Stimulated activated CD8-positive, alpha-beta memory T cell treated with anti-CD3 and anti-CD28 coated beads, Interleukin-12 subunit alpha, Interleukin-12 subunit beta, amount 100 ng/mL, for 1 hour (primary cell): ENCODE results near the gene AHR.

Experiments used
- DNase-seq: peaks from one replicate; pipeline ENCODE4 v3.0.0-alpha.2; 2020; ENCODE audit warnings: low read depth

Gene AHR

GRCh38 chr7:17304926-17305325 lies 6.5 kb downstream of the AHR start:
- no peak for DNase-seq

- DNase-seq = no peak
These were observed 7.1 kb downstream of the AHR start for GRCh38 chr7:17305387-17306171.

GRCh38 chr7:17307000-17307399 lies 8.5 kb downstream of the AHR start:
- no peak for DNase-seq

- no peak for DNase-seq
These were observed 9.1 kb downstream of the AHR start for GRCh38 chr7:17307558-17307957.

GRCh38 chr7:17307969-17308648 lies 9.7 kb downstream of the AHR start:
- no peak for DNase-seq

GRCh38 chr7:17311194-17311593 lies 12.7 kb downstream of the AHR start:
- no peak for DNase-seq

- DNase-seq = no peak
These were observed 13.5 kb downstream of the AHR start for GRCh38 chr7:17311952-17312351.

- no peak for DNase-seq
These were observed 14.2 kb downstream of the AHR start for GRCh38 chr7:17312641-17313040.

GRCh38 chr7:17313194-17313593 lies 14.7 kb downstream of the AHR start:
- no peak for DNase-seq

GRCh38 chr7:17315974-17316373 lies 17.5 kb downstream of the AHR start:
- DNase-seq = no peak

- no peak for DNase-seq
These were observed 19.7 kb downstream of the AHR start for GRCh38 chr7:17318146-17318545.

GRCh38 chr7:17319164-17320101 lies 21.0 kb downstream of the AHR start:
- no peak for DNase-seq

- no peak for DNase-seq
These were observed 21.6 kb downstream of the AHR start for GRCh38 chr7:17320102-17320497.

GRCh38 chr7:17320657-17321056 lies 22.2 kb downstream of the AHR start:
- no peak for DNase-seq

- no peak for DNase-seq
These were observed 26.9 kb downstream of the AHR start for GRCh38 chr7:17325364-17325763.

GRCh38 chr7:17326378-17326777 lies 27.9 kb downstream of the AHR start:
- DNase-seq = no peak

GRCh38 chr7:17328641-17329040 lies 30.2 kb downstream of the AHR start:
- no peak for DNase-seq

GRCh38 chr7:17329440-17329839 lies 31.0 kb downstream of the AHR start:
- no peak for DNase-seq

GRCh38 chr7:17331891-17332501 lies 33.5 kb downstream of the AHR start:
- DNase-seq = no peak

GRCh38 chr7:17333221-17333620 lies 34.8 kb downstream of the AHR start:
- no peak for DNase-seq

GRCh38 chr7:17336168-17336567 lies 37.7 kb downstream of the AHR start:
- DNase-seq = no peak

GRCh38 chr7:17339139-17339538 lies 40.7 kb downstream of the AHR start:
- no peak for DNase-seq
